HG03066 (cell line): ENCODE results near the gene VEPH1.
A peak's percentile ranks its signal among the peaks of the same experiment; 100 is the strongest.

ENCODE experiments used
- ATAC-seq: cut with Tn5 transposase; IDR thresholded peaks from one replicate; pipeline ENCODE4 v1.9.1; 2021; ENCODE audit warnings: low read depth; ENCODE audit not compliant: unreplicated experiment

VEPH1 gene

GRCh38 chr3:157276801-157277200 lies 226.4 kb downstream of the VEPH1 start:
- no peak for ATAC-seq

- no peak for ATAC-seq
Observed at GRCh38 chr3:157275832-157276231, 227.4 kb downstream of the VEPH1 start.

DNA sequence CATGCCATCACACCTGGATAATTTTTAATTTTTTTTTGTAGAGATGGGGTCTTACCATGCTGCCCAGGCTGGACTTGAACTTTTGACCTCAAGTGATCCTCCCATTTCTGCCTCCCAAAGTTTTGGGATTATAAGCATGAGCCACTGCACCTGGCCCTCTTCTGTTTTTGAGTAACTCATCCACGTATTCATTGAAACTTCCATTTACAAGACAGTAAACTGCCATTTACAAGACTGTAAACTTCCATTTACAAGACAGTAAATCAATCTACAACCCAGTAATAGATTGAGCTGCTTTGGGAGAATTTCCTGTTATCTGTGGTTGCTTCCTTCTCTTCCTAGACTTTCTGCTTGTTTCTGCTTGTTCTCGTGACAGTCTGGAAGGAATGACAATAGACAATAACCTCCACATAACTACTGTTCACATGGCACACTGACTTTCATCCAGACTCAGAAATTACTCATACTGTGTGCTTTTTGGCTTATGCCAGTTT lies 228.5 kb downstream of the VEPH1 start:
- ATAC-seq: no peak

GRCh38 chr3:157271283-157271882 lies 231.8 kb downstream of the VEPH1 start:
- no peak for ATAC-seq

DNA sequence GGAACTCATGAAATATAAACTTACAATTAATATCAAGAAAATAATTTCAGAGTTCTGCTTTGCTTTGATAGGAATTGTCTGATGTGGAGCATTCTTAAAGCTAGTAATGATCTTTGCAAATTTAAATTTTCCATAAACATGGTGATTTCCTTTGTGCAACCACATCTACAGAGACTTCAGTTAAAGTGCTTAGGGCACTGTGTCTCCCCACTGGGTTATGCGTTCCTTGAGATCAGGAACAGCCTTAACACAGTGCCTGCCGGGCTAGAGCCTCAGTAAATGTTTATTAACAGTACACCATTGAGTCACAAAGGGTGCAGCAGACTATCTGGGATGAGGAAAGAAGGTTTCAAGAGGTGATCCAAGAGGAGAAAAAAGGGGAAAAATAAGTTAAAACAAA lies 235.2 kb downstream of the VEPH1 start:
- ATAC-seq: no peak

- ATAC-seq: no peak
Observed at GRCh38 chr3:157265931-157266330, 237.3 kb downstream of the VEPH1 start.

DNA sequence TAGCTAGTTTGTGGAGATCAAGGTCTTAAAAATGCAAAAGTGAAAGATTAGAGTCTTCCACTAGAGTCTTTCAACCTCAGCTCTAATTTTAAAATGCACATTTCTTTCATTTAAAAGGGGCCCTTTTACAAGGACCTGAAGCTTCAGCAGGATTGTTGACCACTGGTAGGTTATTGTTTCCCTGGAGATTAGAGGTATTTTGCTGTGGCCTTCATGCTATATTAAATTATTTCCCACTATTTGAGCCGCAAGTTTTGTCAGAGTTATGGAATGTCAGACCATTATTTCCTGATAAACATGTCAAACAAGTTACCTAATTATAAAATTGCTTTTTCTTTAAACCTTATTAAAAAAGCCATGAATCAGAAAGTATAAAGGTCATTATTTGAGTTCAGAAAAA lies 240.2 kb downstream of the VEPH1 start:
- no peak for ATAC-seq

DNA sequence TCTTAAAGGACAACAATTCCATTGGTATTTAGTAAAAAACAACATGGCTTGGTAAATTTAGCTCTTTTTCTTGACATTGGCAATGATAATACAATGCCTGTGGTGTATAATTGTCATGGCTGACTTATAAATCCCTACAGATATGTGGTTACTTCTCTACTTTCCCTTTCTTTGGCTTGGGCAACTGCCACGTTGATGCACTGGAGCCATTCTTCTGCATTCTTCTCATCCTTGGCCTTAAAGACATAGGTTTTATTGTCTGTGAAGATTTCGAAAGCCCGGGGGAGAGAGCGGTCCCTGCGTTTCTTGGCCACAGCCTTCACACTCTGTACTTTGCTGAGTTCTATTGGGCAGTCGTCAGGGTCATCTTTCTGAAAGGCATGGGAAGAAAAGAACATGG lies 242.2 kb downstream of the VEPH1 start:
- ATAC-seq: no peak

DNA sequence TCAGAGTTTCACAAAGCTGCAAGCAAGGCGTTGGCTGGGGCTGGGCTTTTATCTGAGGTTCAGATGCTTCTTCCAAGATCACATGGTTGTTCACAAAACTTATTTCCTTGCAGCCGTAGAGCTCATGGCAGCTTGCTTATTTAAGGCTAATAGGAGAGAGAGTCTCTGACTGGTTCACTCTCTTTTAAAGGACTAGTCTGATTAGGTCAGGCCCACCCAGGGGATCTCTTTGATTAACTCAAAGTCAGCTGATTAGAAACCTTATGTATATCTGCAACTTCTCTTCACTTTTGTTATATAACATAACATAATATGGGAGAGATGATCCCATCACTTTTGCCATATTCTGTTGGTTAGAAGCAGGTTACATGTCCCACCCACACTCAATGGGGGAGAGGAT lies 243.4 kb downstream of the VEPH1 start:
- no peak for ATAC-seq

GRCh38 chr3:157257101-157257500 lies 246.1 kb downstream of the VEPH1 start:
- no peak for ATAC-seq

DNA sequence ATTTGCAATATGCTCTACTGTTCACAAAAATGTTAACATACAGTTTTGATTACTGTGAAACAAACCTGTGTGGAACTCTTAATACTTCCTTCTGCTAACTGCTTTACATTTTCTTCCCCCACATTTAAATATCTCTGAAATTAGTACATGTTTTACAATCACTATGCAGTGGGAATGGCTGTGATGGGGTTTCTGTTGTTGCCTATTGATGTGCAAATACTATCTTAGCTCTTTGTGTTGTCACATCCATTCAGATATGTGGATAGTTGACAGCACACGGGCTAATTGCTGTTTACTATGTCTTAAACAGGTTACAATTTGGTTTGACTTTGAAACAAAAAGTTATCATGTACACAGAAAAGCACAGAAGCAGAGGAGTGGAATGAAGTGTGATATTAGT lies 247.4 kb downstream of the VEPH1 start:
- no peak for ATAC-seq

- ATAC-seq: no peak
Observed at GRCh38 chr3:157251685-157252084, 251.5 kb downstream of the VEPH1 start.

DNA sequence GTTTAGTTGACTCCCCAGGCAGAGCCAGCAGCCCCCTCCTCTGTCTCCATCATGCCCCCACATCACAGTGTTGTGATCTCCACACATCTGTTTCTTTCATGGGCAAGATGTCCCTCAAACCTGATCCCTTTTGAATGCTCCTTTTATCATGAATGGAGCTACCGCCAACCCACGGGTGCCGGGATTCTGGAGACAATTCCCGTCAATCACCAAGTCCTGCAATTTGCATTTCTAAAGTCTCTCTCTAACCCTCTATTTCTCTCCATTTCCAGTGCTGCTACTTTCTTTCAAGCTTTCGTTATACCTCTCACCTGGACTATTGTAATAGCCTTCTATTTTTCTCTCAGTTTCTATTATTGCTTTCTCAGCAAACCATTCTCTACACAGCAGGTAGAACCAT lies 253.6 kb downstream of the VEPH1 start:
- no peak for ATAC-seq

- no peak for ATAC-seq
Observed at GRCh38 chr3:157248590-157249422, 254.4 kb downstream of the VEPH1 start.

DNA sequence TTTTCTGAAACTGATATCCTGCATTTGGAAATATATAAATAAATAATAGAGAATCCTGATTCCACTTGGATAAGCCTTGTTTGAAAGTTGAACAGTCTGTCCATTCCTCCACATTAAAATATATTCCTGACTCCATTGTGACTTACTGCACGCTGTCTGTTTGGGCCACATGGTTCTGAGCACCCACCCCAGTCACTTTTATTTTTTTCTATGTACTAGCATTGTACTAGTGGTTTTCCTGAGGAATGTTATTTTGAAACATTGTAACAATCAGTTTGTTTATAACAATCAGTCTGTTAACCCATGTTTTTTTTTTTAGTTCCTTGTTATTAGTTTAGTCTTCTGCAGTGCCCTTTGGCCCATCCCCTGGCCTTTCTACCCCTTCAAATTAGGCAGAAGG lies 255.8 kb downstream of the VEPH1 start:
- ATAC-seq: no peak

- ATAC-seq: no peak
Observed at GRCh38 chr3:157242836-157243235, 260.4 kb downstream of the VEPH1 start.

DNA sequence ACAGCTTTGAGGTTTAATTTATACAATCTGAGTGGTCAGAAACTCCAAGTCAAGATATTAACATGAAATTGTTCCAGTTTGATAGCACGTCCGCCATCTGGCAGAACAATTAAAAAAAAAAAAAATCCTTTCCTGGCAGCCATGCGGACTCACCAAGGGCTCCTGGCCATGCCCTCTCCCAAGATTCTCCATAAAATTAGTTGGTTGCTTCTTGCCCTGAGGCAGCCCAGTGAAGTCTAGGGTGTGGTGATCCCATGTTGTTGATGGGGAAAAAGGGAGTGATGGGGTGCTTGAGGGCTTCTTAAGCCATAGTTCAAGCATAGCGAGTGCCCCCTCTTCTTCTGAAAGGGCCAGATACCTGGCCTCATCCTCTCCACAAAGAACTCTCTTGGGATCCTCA lies 261.6 kb downstream of the VEPH1 start:
- ATAC-seq: no peak

DNA sequence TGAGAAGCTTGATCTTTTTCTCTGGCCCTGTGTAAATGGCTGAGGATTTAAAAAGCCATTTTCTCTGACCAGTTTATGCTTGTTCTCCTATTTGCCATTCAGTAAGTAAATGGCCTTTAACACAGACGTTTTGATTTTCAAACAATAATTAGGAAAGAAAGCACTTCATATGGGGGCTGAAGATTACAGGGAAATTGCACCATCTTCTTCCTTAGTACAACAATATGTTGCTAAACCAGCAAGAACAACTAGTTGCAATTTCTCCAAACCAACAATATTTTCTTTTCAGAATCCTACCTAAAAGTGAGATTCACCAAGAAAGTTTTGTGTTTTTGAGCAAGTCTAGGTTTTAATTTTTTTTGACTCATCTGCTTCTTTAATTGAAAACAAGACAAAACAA lies 262.8 kb downstream of the VEPH1 start:
- ATAC-seq: no peak

DNA sequence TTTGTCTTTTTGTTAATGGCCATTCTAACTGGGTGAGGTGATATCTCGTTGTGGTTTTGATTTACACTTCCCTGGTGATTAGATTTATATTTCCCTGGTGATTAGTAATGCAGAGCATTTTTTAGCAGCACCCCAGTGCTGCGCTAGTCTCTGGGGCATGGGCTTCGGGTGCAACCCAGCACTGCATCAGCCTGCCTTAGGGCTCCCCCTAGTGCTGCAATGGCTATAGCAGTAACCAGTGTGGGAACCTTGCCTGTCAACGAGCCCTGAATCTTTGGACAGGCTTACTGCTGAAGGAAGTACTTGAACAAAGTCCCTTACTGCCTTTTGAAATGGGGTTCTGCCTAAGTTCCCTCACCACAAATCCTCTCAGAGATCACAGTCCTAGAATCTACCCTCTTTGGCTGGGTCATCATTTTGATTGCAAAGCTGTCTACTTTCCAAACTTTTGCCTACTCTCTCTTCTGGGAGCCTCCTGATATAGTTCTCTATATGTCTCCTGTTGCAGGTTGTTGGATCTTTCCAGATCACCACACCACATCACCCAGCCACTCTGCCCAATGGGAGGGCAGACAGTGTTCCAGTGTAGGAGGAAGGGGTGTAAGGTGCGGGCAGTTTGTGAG lies 264.0 kb downstream of the VEPH1 start:
- ATAC-seq: peak; percentile 100

- ATAC-seq: no peak
Observed at GRCh38 chr3:157238457-157238856, 264.8 kb downstream of the VEPH1 start.

DNA sequence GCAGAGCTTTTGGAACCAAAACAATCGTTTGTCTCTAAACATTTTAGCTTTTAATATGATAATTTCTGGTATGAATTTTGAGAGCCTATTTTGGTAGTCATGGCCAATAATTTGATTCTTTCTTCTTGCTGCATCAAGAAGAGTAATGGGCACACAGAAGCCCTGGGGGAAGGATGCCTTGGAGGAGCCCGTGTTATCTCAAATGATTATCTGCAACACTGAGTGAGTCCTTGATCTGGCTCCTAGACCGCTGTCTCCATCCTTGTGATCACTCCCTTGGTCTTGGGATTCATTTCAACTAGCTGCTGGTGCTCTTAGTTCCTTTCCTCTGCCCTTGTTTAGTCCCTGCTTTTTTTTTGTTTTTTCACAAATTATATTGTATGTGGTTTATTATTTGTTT lies 265.3 kb downstream of the VEPH1 start:
- no peak for ATAC-seq

DNA sequence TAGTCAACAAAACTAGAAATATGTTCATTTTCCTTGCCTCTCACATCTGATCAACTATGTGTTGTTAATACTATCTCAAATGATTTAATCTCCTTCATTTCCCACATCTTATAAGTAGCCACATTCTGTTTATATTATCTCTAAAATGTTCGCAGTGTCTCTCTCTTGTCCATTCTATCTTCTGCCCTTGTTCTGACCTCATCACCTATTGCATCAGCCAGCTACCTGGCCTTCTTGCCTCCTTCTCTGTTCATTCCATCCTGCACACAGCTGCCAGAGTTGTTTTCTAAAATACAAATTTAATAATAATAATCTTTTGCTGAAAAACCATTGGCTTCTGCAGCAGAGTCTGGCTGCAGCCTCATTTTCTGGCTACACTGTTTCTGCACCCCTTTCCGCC lies 267.9 kb downstream of the VEPH1 start:
- ATAC-seq: no peak
